Right lobe of liver (tissue), 4 donors: ENCODE results near the gene WDR89.

Source experiments
- CTCF ChIP-seq, 4 donors: fragments of 200-600 bp in 3 of 4; fragments of 450-650 bp in 1 of 4; IDR thresholded peaks; one replicate each; pipeline versions ENCODE4 v1.5.1 to v1.8.0; 2016 to 2022; ENCODE audit warnings: antibody characterized with exemption in 4 of 4, mild to moderate bottlenecking in 2 of 4
- POLR2A ChIP-seq: fragments of 450-650 bp; IDR thresholded peaks from one replicate; pipeline ENCODE4 v1.6.1; 2017; ENCODE audit warnings: antibody characterized with exemption, mild to moderate bottlenecking
- donor health status: DM: no; HTN: no; CAD: no.
- donor health status: DM: no; HTN: no; CAD: no.
- donor health status: DM: no; HTN: yes; CAD: no.

DNA sequence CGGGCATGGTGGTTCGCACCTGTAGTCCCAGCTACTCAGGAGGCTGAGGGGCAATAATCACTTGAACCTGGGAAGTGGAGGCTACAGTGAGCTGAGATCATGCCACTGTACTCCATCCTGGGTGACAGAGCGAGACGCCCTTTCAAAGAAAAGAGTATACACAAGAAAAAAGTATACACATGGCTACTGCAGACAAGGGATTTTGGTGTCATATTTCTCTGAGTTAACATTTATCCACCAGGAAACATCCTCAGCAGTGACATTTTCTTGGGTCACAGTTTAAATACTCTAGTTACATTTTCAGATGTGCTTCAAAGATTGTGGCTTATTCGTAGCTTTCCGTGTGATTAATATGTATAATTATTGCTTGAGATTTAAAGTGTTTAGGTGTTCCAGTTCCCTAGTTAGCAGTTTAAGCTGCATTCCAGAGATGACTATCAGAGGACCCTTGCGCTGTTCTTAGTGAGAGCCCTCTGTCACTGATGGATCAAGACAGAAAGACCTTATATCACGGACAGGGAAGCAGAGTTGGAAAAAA lies 93.8 kb downstream of the WDR89 start:
- TF ChIP-seq POLR2A (no peak), CTCF (IDR thresholded peaks at IDR 0.05) (no peak)
